GM19193 (cell line): ENCODE results near the gene SND1.

Experiments used
- POLR2A ChIP-seq: IDR thresholded peaks from 4 replicates; pipeline ENCODE4 v1.6.1; 2011; ENCODE audit not compliant: insufficient read depth, insufficient read length; ENCODE audit errors: extremely low read depth

Gene SND1

GRCh38 chr7:128039544-128039953, 387.6 kb downstream of the SND1 start:
- no peak for TF ChIP-seq POLR2A

DNA sequence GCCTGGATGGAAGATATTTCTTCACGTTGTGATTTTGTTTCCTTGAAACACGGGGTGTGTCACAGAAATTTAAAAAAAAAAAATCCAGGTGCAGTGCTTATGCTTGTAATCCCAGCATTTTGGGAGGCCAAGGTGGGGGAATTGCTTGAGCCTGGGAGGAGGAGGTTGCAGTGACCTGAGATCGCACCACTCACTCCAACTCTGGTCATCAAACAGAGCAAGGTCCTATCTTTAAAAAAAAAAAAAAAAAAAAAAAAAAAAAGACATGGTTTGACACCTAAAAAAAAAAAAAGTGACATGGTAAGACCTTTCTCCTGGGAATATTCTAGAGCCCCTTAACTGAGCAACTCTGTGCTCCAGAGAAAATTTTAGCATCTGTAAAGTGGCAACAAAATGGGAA, 388.2 kb downstream of the SND1 start:
- TF ChIP-seq POLR2A: no peak

- no peak for TF ChIP-seq POLR2A
Measured at GRCh38 chr7:128041203-128041602, 389.2 kb downstream of the SND1 start.

GRCh38 chr7:128042012-128042411, 390.0 kb downstream of the SND1 start:
- TF ChIP-seq POLR2A: no peak

DNA sequence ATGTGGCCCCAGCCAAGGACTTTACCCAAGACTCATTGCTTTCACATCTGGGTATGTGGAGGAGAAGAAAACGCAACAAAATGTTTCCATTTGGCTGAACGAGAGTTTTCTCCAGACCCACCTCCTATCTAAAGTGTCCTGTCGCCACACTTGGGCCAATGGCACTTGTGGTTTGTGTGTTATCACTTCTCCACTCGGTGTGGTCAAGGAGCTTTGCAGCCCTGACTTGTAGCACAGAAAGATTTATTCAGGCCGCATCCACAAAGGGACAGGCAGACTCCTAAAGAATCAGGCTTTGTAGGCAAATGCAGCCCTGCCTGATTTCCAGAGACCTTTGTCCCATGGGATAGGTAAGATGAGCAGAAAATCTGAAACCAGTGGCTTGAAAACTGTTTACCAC, 392.1 kb downstream of the SND1 start:
- no peak for TF ChIP-seq POLR2A

DNA sequence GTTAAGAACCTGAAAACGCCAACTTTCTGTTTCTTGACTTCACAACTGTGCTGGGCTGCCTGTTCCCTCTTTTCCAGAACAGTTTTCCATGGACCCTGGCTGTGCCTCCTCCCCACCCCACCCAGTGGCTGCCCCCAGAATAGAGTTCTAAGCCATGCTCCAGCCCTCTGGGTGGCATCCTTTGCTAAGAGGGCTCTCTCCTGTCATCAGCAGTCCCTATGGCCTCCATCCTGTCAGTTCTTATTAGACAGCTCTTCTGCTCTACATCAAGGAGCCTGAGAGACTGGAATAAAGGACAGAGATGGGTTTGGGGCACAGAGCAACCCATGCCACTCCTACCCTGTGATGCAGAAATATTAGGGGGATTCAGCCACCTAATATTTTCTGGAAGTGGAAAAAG, 393.2 kb downstream of the SND1 start:
- no peak for TF ChIP-seq POLR2A

- TF ChIP-seq POLR2A: no peak
Measured at GRCh38 chr7:128045766-128046165, 393.8 kb downstream of the SND1 start.

GRCh38 chr7:128052404-128052803, 400.4 kb downstream of the SND1 start:
- no peak for TF ChIP-seq POLR2A

GRCh38 chr7:128053023-128053422, 401.0 kb downstream of the SND1 start:
- TF ChIP-seq POLR2A: no peak

DNA sequence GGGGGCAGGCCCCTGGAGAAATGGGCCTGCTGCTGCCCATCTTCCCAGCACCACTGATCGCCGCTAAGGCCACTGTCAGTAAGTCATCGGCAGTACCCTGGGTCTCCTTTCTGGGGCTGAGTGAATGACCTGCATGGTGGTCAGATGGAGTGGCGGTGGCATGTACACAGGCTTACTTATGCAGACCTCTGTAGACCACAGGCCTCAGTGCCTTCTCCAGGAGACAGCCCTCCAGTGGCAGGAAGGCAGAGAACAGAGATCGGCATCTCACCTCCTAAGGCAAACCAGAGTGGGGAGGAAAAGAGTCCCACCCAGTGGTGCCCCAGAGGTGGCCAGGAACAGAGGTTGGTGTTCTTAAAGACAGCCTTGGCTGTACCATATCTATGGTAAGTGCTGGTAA, 402.0 kb downstream of the SND1 start:
- TF ChIP-seq POLR2A: no peak

- no peak for TF ChIP-seq POLR2A
Measured at GRCh38 chr7:128054511-128054910, 402.5 kb downstream of the SND1 start.

DNA sequence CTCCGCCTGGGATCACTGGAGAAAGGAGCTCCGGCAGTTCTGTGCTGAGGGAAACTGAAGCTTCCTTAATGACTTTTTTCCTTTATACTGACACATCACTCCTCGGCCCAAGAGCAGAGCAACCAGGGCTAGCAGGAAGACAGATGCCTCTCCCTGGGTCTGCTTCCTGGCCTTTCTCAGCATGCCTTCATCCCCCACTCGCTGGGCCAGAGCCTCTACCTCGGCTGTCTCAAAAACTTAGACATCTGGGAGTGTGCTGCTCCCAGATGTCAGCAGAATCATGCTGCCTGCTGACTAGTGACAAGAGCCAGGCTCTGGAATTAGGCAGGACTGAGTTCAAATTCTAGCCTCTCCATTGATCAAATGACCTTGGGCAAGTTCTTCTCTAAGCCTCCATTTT, 403.6 kb downstream of the SND1 start:
- TF ChIP-seq POLR2A: no peak

DNA sequence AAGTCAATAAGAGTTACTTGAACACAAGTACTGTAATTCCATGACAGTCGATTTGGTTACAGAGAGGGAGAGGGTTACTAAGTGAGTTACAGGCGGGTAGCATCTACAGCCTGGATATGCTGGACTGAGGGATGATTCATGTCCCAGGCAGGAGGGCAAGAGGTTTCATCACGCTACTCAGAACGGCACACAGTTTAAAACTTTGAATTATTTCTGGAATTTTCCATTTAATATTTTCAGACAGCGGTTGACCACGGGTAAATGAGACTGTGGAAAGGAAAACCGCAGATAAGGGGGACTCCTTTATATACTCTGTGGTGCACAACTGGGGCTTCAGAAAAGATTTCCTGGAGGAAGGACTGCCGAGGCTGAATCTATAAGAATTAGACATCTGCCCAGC, 404.9 kb downstream of the SND1 start:
- TF ChIP-seq POLR2A: no peak

DNA sequence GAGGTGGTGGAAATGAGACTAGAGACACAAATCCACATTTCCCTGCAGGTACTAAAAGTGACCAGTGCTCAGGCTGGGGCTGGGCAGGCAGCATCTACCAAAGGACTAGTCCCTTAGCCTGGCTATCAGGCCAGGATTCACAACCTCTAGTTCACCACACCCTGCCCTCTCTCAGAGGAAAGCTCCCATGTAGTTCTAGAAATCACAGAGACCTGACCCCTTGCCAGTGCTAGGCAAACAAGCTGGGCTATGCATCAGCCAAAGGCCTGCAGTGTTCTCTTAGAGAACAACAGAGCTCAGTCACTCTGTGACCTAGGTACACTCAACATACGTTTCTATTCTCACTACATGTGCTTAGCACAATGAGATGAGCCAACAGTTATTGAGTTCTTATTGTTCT, 405.9 kb downstream of the SND1 start:
- TF ChIP-seq POLR2A: no peak

DNA sequence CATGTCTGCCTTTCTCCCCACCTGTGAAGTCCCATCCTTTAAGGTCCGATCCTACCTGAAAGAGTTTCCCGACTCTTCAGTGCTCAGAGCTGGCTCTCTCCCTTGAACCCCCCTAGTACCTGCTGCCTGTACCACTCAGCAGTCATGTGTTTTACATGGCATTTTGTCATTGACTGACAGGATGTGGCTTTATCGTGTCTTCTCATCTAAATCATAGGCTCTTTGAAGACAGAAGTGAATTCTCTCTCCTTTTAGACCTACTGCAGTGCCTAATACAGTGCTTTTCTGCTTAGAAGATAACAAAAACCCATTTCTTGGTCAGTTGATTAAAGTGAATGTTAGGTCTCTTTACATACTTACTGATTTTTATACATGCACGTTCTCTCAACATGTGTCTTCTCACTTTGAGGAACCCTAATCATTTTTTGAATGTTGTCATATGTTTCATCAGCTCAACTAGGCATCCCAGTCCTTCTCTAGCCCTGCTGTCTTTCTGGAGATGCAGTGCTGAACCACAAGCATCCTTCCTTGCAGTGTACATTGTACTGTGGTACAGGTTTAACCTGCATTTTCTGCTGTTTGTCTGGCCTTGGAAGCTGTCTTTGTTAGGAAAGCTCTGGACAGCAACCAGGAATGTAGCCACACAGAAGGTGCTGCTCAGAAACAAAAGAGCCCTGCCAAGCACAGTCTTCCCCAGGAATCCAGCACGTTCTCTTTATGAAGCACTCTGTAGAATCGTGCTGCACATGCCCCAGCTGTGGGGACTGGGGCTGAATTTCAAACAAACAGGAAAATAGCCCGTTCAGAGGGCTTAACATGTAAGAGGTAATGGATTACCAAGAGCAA, 407.4 kb downstream of the SND1 start:
- TF ChIP-seq POLR2A: no peak

DNA sequence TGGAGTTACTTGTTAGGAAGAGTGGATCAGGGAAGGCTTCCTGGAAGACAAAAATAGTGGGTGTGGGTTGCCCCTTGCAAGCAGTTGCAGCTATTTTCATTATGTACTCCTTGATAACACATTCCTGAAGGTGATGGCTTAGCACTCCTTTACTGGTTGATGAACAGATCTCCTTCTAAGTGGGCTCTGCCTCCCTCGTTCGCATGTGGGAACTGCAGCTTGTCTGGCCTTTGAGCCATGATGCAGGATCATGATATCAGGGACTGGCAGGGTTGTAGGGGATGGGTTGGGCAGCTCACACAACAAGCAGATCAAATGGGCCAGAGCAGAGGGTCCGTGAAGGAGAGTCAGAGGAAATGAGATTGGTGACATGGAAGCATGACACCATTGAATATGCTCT, 408.0 kb downstream of the SND1 start:
- no peak for TF ChIP-seq POLR2A

GRCh38 chr7:128063088-128063487, 411.1 kb downstream of the SND1 start:
- TF ChIP-seq POLR2A: no peak
